Left cardiac atrium (tissue), 4 donors: ENCODE data around the gene PAX5. TPM values are rescaled to one million over a fixed set of nuclear protein-coding genes. Genes with fewer than 3 reads are reported as not detected.
"Not testable (repeated sequence)": the region's sequence is repeated elsewhere in the genome, so short reads cannot be mapped to it uniquely, and the experiment has no call there.

Experiments used
- ATAC-seq, 2 donors: fragments of 200-7000 bp; cut with Tn5 transposase; one replicate each; pipeline ENCODE4 v1.9.1; 2020; ENCODE audit warnings: mild to moderate bottlenecking in 2 of 2, moderate library complexity in 2 of 2
- DNase-seq: peaks from one replicate; pipeline ENCODE4 v3.0.0-alpha.2; 2020
- intact Hi-C, 2 donors: fragments of 100-400 bp; cut with DNase I; formaldehyde crosslinking; loops; one replicate each; pipeline versions ENCODE4 v1.14.1 to v1.15.1; 2022 to 2023
- long read RNA-seq: library from polyadenylated mRNA; unstranded; transcript quantifications from one replicate; pipeline ENCODE4 v2.0.0, GENCODE V29; 2021
- total RNA-seq, 2 donors: library from RNA; stranded (reverse); fragmentation: NEBNext Ultra II Directional; extraction: Animal tissue kit (Norgen Biotek cat#: 25700); gene quantifications; one replicate each; pipeline ENCODE4 v1.2.1, GENCODE V29; 2021
- donor health status: DM: no; HTN: yes; CAD: no.
- donor health status: DM: no; HTN: yes; CAD: no; lungs with severe emphysema.
- donor health status: DM: yes; HTN: yes; CAD: no.
- donor health status: Dilated cardiomyopathy.

PAX5 gene
- under 1 TPM; 0.09 to 0.10 TPM for total RNA-seq
- long read RNA-seq: 0 reads

GRCh38 chr9:37033682-37034304 is at the start of gene PAX5:
Gene PAX5 (minus strand): TSS chr9:37034268. CDS start chr9:37034031, 237 bp downstream.
- ATAC-seq: no peak
- DNase-seq: no peak

GRCh38 chr9:37083654-37084053 is 49.6 kb upstream of the PAX5 start:
- DNase-seq (no peak), ATAC-seq (no peak)
- intact Hi-C loops: no loop called here

More at GRCh38 chr9:37033682-37034304, at the start of gene PAX5:
- intact Hi-C loops: no loop called here

GRCh38 chr9:37082214-37082765 is 48.2 kb upstream of the PAX5 start:
- intact Hi-C loops: no loop called here
- no peak for ATAC-seq
- no peak for DNase-seq

- intact Hi-C loops, DNase-seq, ATAC-seq: not testable (repeated sequence)
These were observed 47.4 kb upstream of the PAX5 start for GRCh38 chr9:37081507-37081906.

- DNase-seq (peak; percentile 47), ATAC-seq (peak; percentile 53 to 70)
- intact Hi-C loops: not testable (repeated sequence)
These were observed 46.1 kb upstream of the PAX5 start for GRCh38 chr9:37080165-37080628.

GRCh38 chr9:37079370-37080164 is 45.5 kb upstream of the PAX5 start:
- ATAC-seq: peak; percentile 99
- intact Hi-C loops: loop anchor here in 1 of 2 donors (2.0 kb wide), 1 partner anchor 41 kb away; the partner anchor contains the start of gene ZCCHC7
- peak; percentile 94 for DNase-seq

- intact Hi-C loops, ATAC-seq, DNase-seq: not testable (repeated sequence)
These were observed 40.7 kb upstream of the PAX5 start for GRCh38 chr9:37074790-37075189.

- intact Hi-C loops: no loop called here
- ATAC-seq (no peak), DNase-seq (no peak)
These were observed 32.2 kb upstream of the PAX5 start for GRCh38 chr9:37066139-37066725.

GRCh38 chr9:37062336-37062735 is 28.3 kb upstream of the PAX5 start:
- ATAC-seq (no peak), DNase-seq (no peak)
- intact Hi-C loops: no loop called here

- intact Hi-C loops: no loop called here
- DNase-seq: no peak
- ATAC-seq: no peak
These were observed 27.7 kb upstream of the PAX5 start for GRCh38 chr9:37061768-37062167.

- ATAC-seq (no peak), DNase-seq (no peak)
- intact Hi-C loops: no loop called here
These were observed 26.8 kb upstream of the PAX5 start for GRCh38 chr9:37060833-37061232.

GRCh38 chr9:37056046-37056920 is 22.2 kb upstream of the PAX5 start:
- no peak for DNase-seq
- intact Hi-C loops: no loop called here
- ATAC-seq: no peak

GRCh38 chr9:37054363-37054720 is 20.3 kb upstream of the PAX5 start:
- DNase-seq, intact Hi-C loops, ATAC-seq: not testable (repeated sequence)

GRCh38 chr9:37053684-37054362 is 19.8 kb upstream of the PAX5 start:
- intact Hi-C loops: no loop called here

GRCh38 chr9:37046683-37047082 is 12.6 kb upstream of the PAX5 start:
- intact Hi-C loops: no loop called here

More at GRCh38 chr9:37053684-37054362, 19.8 kb upstream of the PAX5 start:
- no peak for ATAC-seq
- no peak for DNase-seq

GRCh38 chr9:37042421-37042820 is 8.4 kb upstream of the PAX5 start:
- ATAC-seq: no peak
- intact Hi-C loops: no loop called here

More at GRCh38 chr9:37046683-37047082, 12.6 kb upstream of the PAX5 start:
- ATAC-seq: no peak
- no peak for DNase-seq

GRCh38 chr9:37040508-37041127 is 6.5 kb upstream of the PAX5 start:
- ATAC-seq (no peak), DNase-seq (no peak)
- intact Hi-C loops: no loop called here

More at GRCh38 chr9:37042421-37042820, 8.4 kb upstream of the PAX5 start:
- no peak for DNase-seq
